HepG2 (cell line): ENCODE data around the gene WDR45B. TPM values are rescaled to one million over a fixed set of nuclear protein-coding genes. Genes with fewer than 3 reads are reported as not detected.
A peak's percentile ranks its signal among the peaks of the same experiment; 100 is the strongest.

Experiments
- ATAC-seq: fragments of 200-7000 bp; cut with Tn5 transposase; 3 replicates; pipeline ENCODE4 v1.9.1; 2020; ENCODE audit warnings: mild to moderate bottlenecking, moderate library complexity
- BruUV-seq: library from RNA; stranded (reverse); fragments of 400-500 nt; replicated peaks from 2 replicates; lab custom pipeline; 2021; lab: Mats Ljungman, UMichigan
- CTCF ChIA-PET: fragments of 300-600 bp; formaldehyde crosslinking; extraction: SDS; loops from one replicate; lab custom pipeline; 2021; ENCODE audit warnings: low total read pairs, inconsistent platforms, low intra/inter-chr PET ratio; lab: Yijun Ruan, JAX
- POLR2A ChIA-PET: fragments of 350-600 bp; sonication (Branson Sonifier 250); formaldehyde crosslinking; loops from one replicate; lab custom pipeline; 2020; ENCODE audit warnings: antibody characterized with exemption, inconsistent platforms; lab: Yijun Ruan, JAX
- DNase-seq: peaks from one replicate; pipeline ENCODE4 v3.0.0-alpha.2; 2015; ENCODE audit warnings: low spot score
- FAIRE-seq: peaks from 3 replicates; lab custom pipeline; 2011; peaks lifted over from hg19 to GRCh38; lab: Jason Lieb, UNC
- H2AFZ ChIP-seq: one replicate; pipeline ENCODE4 v1.6.1; 2011; ENCODE audit warnings: low read length, inconsistent platforms
- H3K27ac ChIP-seq: fragments of 300-600 bp; 3 replicates; pipeline ENCODE4 v1.8.0; 2011; ENCODE audit warnings: mixed run types, mild to moderate bottlenecking, mixed read lengths, low read length, inconsistent platforms; ENCODE audit not compliant: insufficient read depth; ENCODE audit errors: extremely low read length
- H3K27me3 ChIP-seq, 2 experiments: fragments of 200-600 bp in 1 of 2; 2 replicates in 1 of 2; 3 replicates in 1 of 2; pipeline versions ENCODE4 v1.6.0 to v1.8.0; 2011; ENCODE audit warnings: low read length in 2 of 2, mild to moderate bottlenecking in 2 of 2, moderate library complexity in 2 of 2, inconsistent platforms in 1 of 2; ENCODE audit not compliant: insufficient read depth in 2 of 2, control insufficient read depth in 1 of 2
- H3K36me3 ChIP-seq, 2 experiments: fragments of 200-600 bp in 1 of 2; replicated peaks in 1 of 2; 2 replicates in 1 of 2; 3 replicates in 1 of 2; pipeline versions ENCODE4 v1.5.1 to v1.8.0; 2011; ENCODE audit warnings: low read length in 2 of 2, inconsistent platforms in 1 of 2; ENCODE audit not compliant: insufficient read depth in 2 of 2, control insufficient read depth in 1 of 2
- H3K4me1 ChIP-seq: 2 replicates; pipeline ENCODE4 v1.5.1; 2012; ENCODE audit warnings: low read length, inconsistent platforms; ENCODE audit not compliant: insufficient read depth
- H3K4me2 ChIP-seq: 2 replicates; pipeline ENCODE4 v1.6.0; 2011; ENCODE audit warnings: low read depth, low read length, inconsistent platforms
- H3K4me3 ChIP-seq, 3 experiments: fragments of 200-600 bp in 1 of 3; sonication (generic), shearing (Covaris generic) in 1 of 3; replicated peaks in 1 of 3; 2 replicates each; pipeline ENCODE4 v1.5.1; 2011 to 2016; ENCODE audit warnings: low read length in 3 of 3, inconsistent platforms in 2 of 3, low read depth in 2 of 3, mild to moderate bottlenecking in 2 of 3, control low read depth in 1 of 3, mixed read lengths in 1 of 3; ENCODE audit not compliant: insufficient read depth in 1 of 3
- H3K79me2 ChIP-seq: one replicate; pipeline ENCODE4 v1.6.1; 2011; ENCODE audit warnings: low read length, inconsistent platforms; ENCODE audit not compliant: insufficient read depth
- H3K9ac ChIP-seq: 2 replicates; pipeline ENCODE4 v1.6.0; 2011; ENCODE audit warnings: mild to moderate bottlenecking, low read depth, low read length, inconsistent platforms; ENCODE audit not compliant: insufficient read depth
- H3K9me3 ChIP-seq: 2 replicates; pipeline ENCODE4 v1.5.1; 2012; ENCODE audit warnings: mild to moderate bottlenecking, low read length
- H4K20me1 ChIP-seq: 2 replicates; pipeline ENCODE4 v1.6.0; 2011; ENCODE audit warnings: inconsistent platforms, mild to moderate bottlenecking, low read length, moderate library complexity; ENCODE audit not compliant: insufficient read depth
- HES4 ChIP-seq: sonication (generic); formaldehyde crosslinking; IDR thresholded peaks from 2 replicates; pipeline ENCODE4 v1.9.0; 2021; ENCODE audit warnings: mild to moderate bottlenecking, missing genetic modification reagents, borderline replicate concordance
- HHEX ChIP-seq: IDR thresholded peaks from 2 replicates; pipeline ENCODE4 v1.6.1; 2016; ENCODE audit warnings: control low read depth
- HIVEP1 ChIP-seq: sonication (generic); formaldehyde crosslinking; IDR thresholded peaks from 2 replicates; pipeline ENCODE4 v1.4.0; 2020; ENCODE audit warnings: mild to moderate bottlenecking, missing genetic modification reagents
- KDM4B ChIP-seq: sonication (generic); formaldehyde crosslinking; IDR thresholded peaks from 2 replicates; pipeline ENCODE4 v1.4.0; 2020; ENCODE audit warnings: missing genetic modification reagents
- ZNF225 ChIP-seq: sonication (generic); formaldehyde crosslinking; IDR thresholded peaks from 2 replicates; pipeline ENCODE4 v1.4.0; 2020; ENCODE audit warnings: mild to moderate bottlenecking, missing genetic modification reagents
- ZSCAN30 ChIP-seq: sonication (generic); formaldehyde crosslinking; IDR thresholded peaks from 2 replicates; pipeline ENCODE4 v1.5.0; 2020; ENCODE audit warnings: mild to moderate bottlenecking, missing genetic modification reagents
- WGBS: methylation state at CpG from one replicate; pipeline ENCODE4 v1.1.6; 2017; ENCODE audit warnings: low lambda C conversion rate; 5-methylcytosine and 5-hydroxymethylcytosine counted together
- in situ Hi-C: cut with HindIII; loops from 2 replicates; pipeline ENCODE4 v1.10.0; 2017; ENCODE audit warnings: low pct_unique_long_range_greater_than_20kb; ENCODE audit not compliant: extremely low pct_ligation_motif_present
- intact Hi-C: fragments of 100-400 bp; cut with micrococcal nuclease; formaldehyde crosslinking; loops from one replicate; pipeline ENCODE4 v1.10.0; 2022; ENCODE audit not compliant: unreplicated experiment
- polyA plus RNA-seq, 8 experiments: library from polyadenylated mRNA; depleted of rRNA in 3 of 8; stranded (reverse) in 7 of 8; unstranded in 1 of 8; fragments of >200 nt; fragmentation: Illumina TruSeq in 4 of 8; extraction: Trizol in 4 of 8; gene quantifications; 2 replicates each; pipeline versions ENCODE4 v1.2.1 to v1.2.3, GENCODE V29; 2011 to 2016; ENCODE audit warnings: low read depth in 4 of 8, missing spikeins in 1 of 8, mixed read lengths in 1 of 8; ENCODE audit not compliant: insufficient read depth in 1 of 8
- total RNA-seq, 5 experiments: library from RNA; depleted of rRNA; stranded (reverse); fragments of >200 nt; fragmentation: Illumina TruSeq; extraction: Trizol; gene quantifications; 2 replicates each; pipeline ENCODE4 v1.2.3, GENCODE V29; 2016; ENCODE audit warnings: low read depth in 1 of 5
- TF ChIP-seq, protein P1 (sequence below): sonication (generic); formaldehyde crosslinking; IDR thresholded peaks from 2 replicates; pipeline ENCODE4 v1.4.0; 2020; ENCODE audit warnings: missing genetic modification reagents, borderline replicate concordance

The WDR45B gene
- total and polyA plus RNA-seq, 2 of the 13 experiments (the other 11 are each of a cell fraction or from before 2014, with no cell fraction given): 86.2 to 155 TPM

DNA sequence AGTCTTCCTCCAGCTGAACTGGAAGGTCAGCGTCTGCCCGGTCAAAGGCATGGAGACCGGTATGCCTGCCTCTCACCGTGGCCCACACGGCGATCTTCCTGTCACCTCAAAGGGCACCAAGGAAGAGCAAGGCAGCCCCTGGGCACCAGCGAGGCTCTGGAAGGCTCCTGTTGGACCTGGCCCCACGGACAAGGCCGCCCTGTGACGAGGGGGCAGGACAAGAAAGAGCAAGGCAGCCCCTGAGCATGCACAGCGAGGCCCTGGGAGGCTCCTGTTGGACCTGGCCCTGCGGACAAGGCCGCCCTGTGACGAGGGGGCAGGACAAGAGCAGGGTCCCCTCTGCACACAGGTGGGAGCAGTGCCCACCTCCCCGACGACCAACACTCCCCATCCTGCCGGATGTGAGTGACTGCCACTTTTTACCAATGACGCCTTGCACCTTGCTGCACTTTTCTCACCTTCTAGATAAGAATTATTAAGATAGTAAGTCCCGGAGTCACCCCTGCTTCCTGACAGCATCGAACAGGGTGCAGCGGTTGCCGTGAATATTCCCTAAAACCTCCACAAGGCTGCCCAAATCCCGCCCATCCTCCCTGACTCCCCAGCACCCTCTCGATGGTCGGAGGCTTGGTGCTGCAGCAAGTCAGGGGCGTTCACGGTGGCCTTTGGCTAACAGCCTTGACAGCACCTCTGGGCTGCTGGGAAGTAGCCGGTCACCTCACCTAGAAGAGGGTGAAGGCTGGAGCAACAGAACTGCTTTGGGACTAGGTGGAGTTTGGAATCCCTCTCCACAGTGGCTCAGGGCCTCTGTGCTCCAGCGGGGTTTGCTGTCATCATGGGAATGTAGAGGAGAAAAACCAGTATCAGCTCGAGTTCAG lies 5.6 kb upstream of the WDR45B start (continued):
- TF ChIP-seq, protein P1, sequence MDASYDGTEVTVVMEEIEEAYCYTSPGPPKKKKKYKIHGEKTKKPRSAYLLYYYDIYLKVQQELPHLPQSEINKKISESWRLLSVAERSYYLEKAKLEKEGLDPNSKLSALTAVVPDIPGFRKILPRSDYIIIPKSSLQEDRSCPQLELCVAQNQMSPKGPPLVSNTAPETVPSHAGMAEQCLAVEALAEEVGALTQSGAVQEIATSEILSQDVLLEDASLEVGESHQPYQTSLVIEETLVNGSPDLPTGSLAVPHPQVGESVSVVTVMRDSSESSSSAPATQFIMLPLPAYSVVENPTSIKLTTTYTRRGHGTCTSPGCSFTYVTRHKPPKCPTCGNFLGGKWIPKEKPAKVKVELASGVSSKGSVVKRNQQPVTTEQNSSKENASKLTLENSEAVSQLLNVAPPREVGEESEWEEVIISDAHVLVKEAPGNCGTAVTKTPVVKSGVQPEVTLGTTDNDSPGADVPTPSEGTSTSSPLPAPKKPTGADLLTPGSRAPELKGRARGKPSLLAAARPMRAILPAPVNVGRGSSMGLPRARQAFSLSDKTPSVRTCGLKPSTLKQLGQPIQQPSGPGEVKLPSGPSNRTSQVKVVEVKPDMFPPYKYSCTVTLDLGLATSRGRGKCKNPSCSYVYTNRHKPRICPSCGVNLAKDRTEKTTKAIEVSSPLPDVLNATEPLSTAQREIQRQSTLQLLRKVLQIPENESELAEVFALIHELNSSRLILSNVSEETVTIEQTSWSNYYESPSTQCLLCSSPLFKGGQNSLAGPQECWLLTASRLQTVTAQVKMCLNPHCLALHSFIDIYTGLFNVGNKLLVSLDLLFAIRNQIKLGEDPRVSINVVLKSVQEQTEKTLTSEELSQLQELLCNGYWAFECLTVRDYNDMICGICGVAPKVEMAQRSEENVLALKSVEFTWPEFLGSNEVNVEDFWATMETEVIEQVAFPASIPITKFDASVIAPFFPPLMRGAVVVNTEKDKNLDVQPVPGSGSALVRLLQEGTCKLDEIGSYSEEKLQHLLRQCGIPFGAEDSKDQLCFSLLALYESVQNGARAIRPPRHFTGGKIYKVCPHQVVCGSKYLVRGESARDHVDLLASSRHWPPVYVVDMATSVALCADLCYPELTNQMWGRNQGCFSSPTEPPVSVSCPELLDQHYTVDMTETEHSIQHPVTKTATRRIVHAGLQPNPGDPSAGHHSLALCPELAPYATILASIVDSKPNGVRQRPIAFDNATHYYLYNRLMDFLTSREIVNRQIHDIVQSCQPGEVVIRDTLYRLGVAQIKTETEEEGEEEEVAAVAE (CRISPR knock-in tag): no peak
- TF ChIP-seq HES4 (CRISPR knock-in tag) (0 out of 2 replicates have a peak, but pooled peaks have one; percentile 27), HIVEP1 (CRISPR knock-in tag) (0 out of 2 replicates have a peak, but pooled peaks have one; percentile 32), ZNF225 (CRISPR knock-in tag) (0 out of 2 replicates have a peak, but pooled peaks have one; percentile 32)

DNA sequence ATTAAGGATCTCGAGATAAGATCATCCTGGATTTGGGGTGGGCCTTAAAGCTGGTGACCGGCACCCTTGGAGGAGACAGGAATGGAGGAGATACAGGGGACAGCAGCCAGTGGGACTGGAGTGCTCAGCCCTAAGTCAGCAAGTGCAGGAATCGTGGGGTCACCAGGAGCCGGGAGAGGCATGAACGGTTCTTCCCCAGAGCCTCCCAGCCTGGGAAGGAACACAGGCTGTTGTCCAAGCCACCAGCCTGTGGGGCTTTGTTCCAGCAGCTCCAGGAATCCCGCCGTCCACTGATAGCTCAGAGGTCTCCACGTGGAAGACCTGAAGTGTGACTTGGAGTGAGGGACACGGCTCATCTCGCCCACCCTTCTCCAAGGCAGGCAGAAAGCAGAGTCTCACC lies 2.5 kb upstream of the WDR45B start:
- H3K4me1 ChIP-seq: peaks cover 57% of the 10 kb centered on the region
- peaks cover 21% of the 10 kb centered on the region for H3K79me2 ChIP-seq
- ChIA-PET POLR2A (interaction anchor here (0.7 kb wide), 1 partner anchor 48 kb away, joined by 3 read pairs; the partner anchor contains the start of gene RAB40B), CTCF (no interaction called here)
- H3K36me3 ChIP-seq: no peaks in the 10 kb centered on the region
- 33% methylated on average over 7 of the region's 10 CpGs for WGBS
- BruUV-seq: no TSS peak
- peaks cover 20% of the 10 kb centered on the region for H4K20me1 ChIP-seq
- in situ Hi-C loops: no loop called here
- H2AFZ ChIP-seq: peak overlapping the region; percentile 42
- H3K4me2 ChIP-seq: 0 out of 2 replicates have a peak overlapping the region, but pooled peaks have one; percentile 16
- no peak overlapping the region for H3K4me3 ChIP-seq
- TF ChIP-seq KDM4B (CRISPR knock-in tag): no peak
- no peak for TF ChIP-seq HHEX (CRISPR knock-in tag)
- TF ChIP-seq ZSCAN30: no peak
- ATAC-seq (no peak), FAIRE-seq (no peak), DNase-seq (no peak)
- intact Hi-C loops: no loop called here
- no peaks in the 10 kb centered on the region for H3K9me3 ChIP-seq
- H3K27ac ChIP-seq: no peak overlapping the region
- no peak overlapping the region for H3K9ac ChIP-seq
- H3K27me3 ChIP-seq: no peaks in the 10 kb centered on the region; a peak in 1 of 5 replicates
